K562 (cell line): ENCODE data around the gene RAB31. TPM values are rescaled to one million over a fixed set of nuclear protein-coding genes. Genes with fewer than 3 reads are reported as not detected.
A peak's percentile ranks its signal among the peaks of the same experiment; 100 is the strongest.

Experiments
- ATF2 ChIP-seq: sonication (generic); formaldehyde crosslinking; IDR thresholded peaks from 2 replicates; pipeline ENCODE4 v1.8.1; 2022; ENCODE audit warnings: missing genetic modification reagents
- CHD2 ChIP-seq: IDR thresholded peaks from 2 replicates; pipeline ENCODE4 v1.6.1; 2011; ENCODE audit warnings: low read depth, low read length
- CREB1 ChIP-seq, 2 experiments: sonication (generic) in 1 of 2; formaldehyde crosslinking in 1 of 2; IDR thresholded peaks; 2 replicates each; pipeline versions ENCODE4 v1.6.1 to v1.8.0; 2012 to 2022; ENCODE audit warnings: inconsistent platforms in 1 of 2, mild to moderate bottlenecking in 1 of 2, missing genetic modification reagents in 1 of 2, moderate library complexity in 1 of 2
- CREBBP ChIP-seq: IDR thresholded peaks from one replicate; pipeline ENCODE4 v1.6.1; 2012; ENCODE audit warnings: low read depth, mild to moderate bottlenecking, control low read depth, inconsistent platforms, low read length
- CTBP1 ChIP-seq: fragments of 450-650 bp; IDR thresholded peaks from 2 replicates; pipeline ENCODE4 v1.6.1; 2016; ENCODE audit warnings: borderline replicate concordance
- E2F5 ChIP-seq: sonication (generic); formaldehyde crosslinking; IDR thresholded peaks from 2 replicates; pipeline ENCODE4 v1.8.0; 2022; ENCODE audit warnings: mild to moderate bottlenecking, missing genetic modification reagents
- ETS1 ChIP-seq: conservative IDR thresholded peaks from 2 replicates; pipeline ENCODE4 v1.6.1; 2011; ENCODE audit warnings: low read depth, mild to moderate bottlenecking, low read length; ENCODE audit not compliant: control insufficient read depth
- EZH2 ChIP-seq: IDR thresholded peaks from 2 replicates; pipeline ENCODE4 v1.6.1; 2012; ENCODE audit warnings: low read depth, mild to moderate bottlenecking, inconsistent platforms, low read length, borderline replicate concordance
- GABPA ChIP-seq: fragments of 200-800 bp; sonication (Bioruptor generic); conservative IDR thresholded peaks from 2 replicates; pipeline ENCODE4 v1.6.1; 2016; ENCODE audit warnings: low read depth, missing genetic modification characterization, missing compliant biosample characterization
- MECOM ChIP-seq: fragments of 250-450 bp; sonication (Bioruptor Pico); IDR thresholded peaks from 2 replicates; pipeline ENCODE4 v1.8.0; 2022; ENCODE audit warnings: inconsistent platforms
- NELFE ChIP-seq: IDR thresholded peaks from 2 replicates; pipeline ENCODE4 v1.6.1; 2011; ENCODE audit warnings: mild to moderate bottlenecking; ENCODE audit not compliant: insufficient read depth, insufficient read length
- NUFIP1 ChIP-seq: fragments of 450-650 bp; IDR thresholded peaks from 2 replicates; pipeline ENCODE4 v1.6.1; 2018; ENCODE audit not compliant: partially characterized antibody
- RBM34 ChIP-seq: fragments of 200-400 bp; formaldehyde crosslinking; IDR thresholded peaks from 2 replicates; pipeline ENCODE4 v1.6.1; 2018; ENCODE audit warnings: low read length, borderline replicate concordance; ENCODE audit not compliant: insufficient read depth
- RFX7 ChIP-seq: fragments of 250-450 bp; sonication (Bioruptor Pico); IDR thresholded peaks from 2 replicates; pipeline ENCODE4 v1.5.1; 2021; ENCODE audit warnings: mild to moderate bottlenecking
- TFAM ChIP-seq: fragments of 250-450 bp; sonication (Bioruptor Pico); conservative IDR thresholded peaks from 2 replicates; pipeline ENCODE4 v1.5.0; 2021; ENCODE audit warnings: mild to moderate bottlenecking, moderate library complexity
- ZBTB33 ChIP-seq: sonication (generic); formaldehyde crosslinking; IDR thresholded peaks from 2 replicates; pipeline ENCODE4 v1.8.1; 2023; ENCODE audit warnings: mild to moderate bottlenecking, missing genetic modification reagents
- ZNF592 ChIP-seq: fragments of 450-650 bp; IDR thresholded peaks from 2 replicates; pipeline ENCODE4 v1.6.1; 2017; ENCODE audit warnings: antibody characterized with exemption, mild to moderate bottlenecking
- ZSCAN32 ChIP-seq: fragments of 450-650 bp; formaldehyde crosslinking; IDR thresholded peaks from 2 replicates; pipeline ENCODE4 v1.4.0; 2020; ENCODE audit warnings: mild to moderate bottlenecking, moderate library complexity
- polyA plus RNA-seq, 8 experiments: library from polyadenylated mRNA; depleted of rRNA in 4 of 8; stranded (reverse) in 5 of 8; unstranded in 3 of 8; fragments of >200 nt; fragmentation: Nextera tagmentation in 2 of 8; fragmentation: Illumina TruSeq in 1 of 8; extraction: Ambion mirVana in 2 of 8; extraction: Trizol in 1 of 8; gene quantifications; 2 replicates each; pipeline versions ENCODE4 v1.2.1 to v1.2.3, GENCODE V29; 2011 to 2014; ENCODE audit warnings: inconsistent platforms in 1 of 8, missing spikeins in 1 of 8
- total RNA-seq, 7 experiments: library from RNA; depleted of rRNA in 6 of 7; stranded (reverse); fragments of >200 nt in 6 of 7; fragmentation: Illumina TruSeq in 2 of 7; extraction: Trizol in 2 of 7; gene quantifications; 2 replicates each; pipeline versions ENCODE4 v1.2.1 to v1.2.3, GENCODE V29; 2011 to 2021; ENCODE audit warnings: low replicate concordance in 1 of 7

RAB31 gene
- total and polyA plus RNA-seq, 9 of the 15 experiments (the other 6 are each of a cell fraction or from before 2014, with no cell fraction given) = 20.7 to 70.4 (median 41.3) TPM

- TF ChIP-seq NELFE (no peak), ZSCAN32 (CRISPR knock-in tag) (no peak), RFX7 (CRISPR knock-in tag) (no peak), ZNF592 (0 out of 2 replicates have a peak, but pooled peaks have one; percentile 31), CREB1 (IDR thresholded peaks at IDR 0.05) (no peak), CREB1 (CRISPR knock-in tag; IDR thresholded peaks at IDR 0.05) (no peak), ZBTB33 (CRISPR knock-in tag) (no peak), RBM34 (no peak), EZH2 (no peak), ETS1 (no peak), CTBP1 (no peak), MECOM (CRISPR knock-in tag) (peak; percentile 81; the same call in 1 of the 2 replicates), E2F5 (no peak), CHD2 (no peak), TFAM (CRISPR knock-in tag) (no peak), ATF2 (CRISPR knock-in tag) (no peak), NUFIP1 (no peak), CREBBP (no peak), GABPA (no peak)
These were observed 140.2 kb downstream of the RAB31 start (continued) for GRCh38 chr18:9848170-9848879.
